ENCODE results near the gene KCNC4.

DNA sequence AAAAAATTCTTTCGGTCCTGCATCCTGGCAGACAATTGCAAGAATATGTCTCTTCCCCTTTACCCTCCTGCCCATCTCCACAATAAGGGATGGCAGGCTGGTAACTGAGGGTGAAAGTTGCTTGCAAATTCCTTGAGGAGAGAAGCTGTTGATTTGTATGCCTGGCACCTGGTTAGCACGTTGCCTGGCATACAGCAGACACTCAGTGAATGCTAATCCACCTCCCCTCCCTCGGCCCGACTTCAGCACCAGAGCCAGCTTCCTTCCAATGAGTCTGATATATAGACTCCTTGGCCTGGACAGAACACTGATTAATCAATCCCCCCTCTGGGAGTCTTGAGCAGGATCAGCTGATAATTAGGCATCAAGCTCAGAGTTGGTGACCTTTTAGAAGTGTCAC lies 39.1 kb downstream of the KCNC4 start:
- TF ChIP-seq POLR2A (IDR thresholded peaks at IDR 0.05): no peak
- TF ChIP-seq, protein P1, sequence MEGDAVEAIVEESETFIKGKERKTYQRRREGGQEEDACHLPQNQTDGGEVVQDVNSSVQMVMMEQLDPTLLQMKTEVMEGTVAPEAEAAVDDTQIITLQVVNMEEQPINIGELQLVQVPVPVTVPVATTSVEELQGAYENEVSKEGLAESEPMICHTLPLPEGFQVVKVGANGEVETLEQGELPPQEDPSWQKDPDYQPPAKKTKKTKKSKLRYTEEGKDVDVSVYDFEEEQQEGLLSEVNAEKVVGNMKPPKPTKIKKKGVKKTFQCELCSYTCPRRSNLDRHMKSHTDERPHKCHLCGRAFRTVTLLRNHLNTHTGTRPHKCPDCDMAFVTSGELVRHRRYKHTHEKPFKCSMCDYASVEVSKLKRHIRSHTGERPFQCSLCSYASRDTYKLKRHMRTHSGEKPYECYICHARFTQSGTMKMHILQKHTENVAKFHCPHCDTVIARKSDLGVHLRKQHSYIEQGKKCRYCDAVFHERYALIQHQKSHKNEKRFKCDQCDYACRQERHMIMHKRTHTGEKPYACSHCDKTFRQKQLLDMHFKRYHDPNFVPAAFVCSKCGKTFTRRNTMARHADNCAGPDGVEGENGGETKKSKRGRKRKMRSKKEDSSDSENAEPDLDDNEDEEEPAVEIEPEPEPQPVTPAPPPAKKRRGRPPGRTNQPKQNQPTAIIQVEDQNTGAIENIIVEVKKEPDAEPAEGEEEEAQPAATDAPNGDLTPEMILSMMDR (IDR thresholded peaks at IDR 0.05): no peak

All from body of pancreas (tissue), 4 donors.